NB4 (cell line): Measurements from ENCODE around the gene CNST.
"Not testable (repeated sequence)": the region's sequence is repeated elsewhere in the genome, so short reads cannot be mapped to it uniquely, and the experiment has no call there.

Experiments
- DNase-seq: peaks from one replicate; pipeline ENCODE4 v3.0.0; 2010; ENCODE audit warnings: low read depth
- H3K4me3 ChIP-seq: one replicate; pipeline ENCODE4 v1.5.1; 2011; ENCODE audit warnings: mild to moderate bottlenecking, low read depth, low read length, moderate library complexity
- CTCF ChIP-seq: IDR thresholded peaks from one replicate; pipeline ENCODE4 v1.5.1; 2012; ENCODE audit warnings: low read depth, low read length
- MAX ChIP-seq: IDR thresholded peaks from 2 replicates; pipeline ENCODE4 v1.6.1; 2011; ENCODE audit warnings: low read depth, low read length
- MYC ChIP-seq: IDR thresholded peaks from 2 replicates; pipeline ENCODE4 v1.6.1; 2011; ENCODE audit warnings: low read depth, low read length
- POLR2A ChIP-seq: IDR thresholded peaks from 2 replicates; pipeline ENCODE4 v1.6.1; 2011; ENCODE audit warnings: mild to moderate bottlenecking; ENCODE audit not compliant: insufficient read length; ENCODE audit errors: extremely low read depth

The CNST gene

GRCh38 chr1:246597340-246597739, 31.1 kb downstream of the CNST start:
- DNase-seq, result no peak
- H3K4me3 ChIP-seq, result no peak overlapping the region
- TF ChIP-seq CTCF, result no peak

GRCh38 chr1:246597971-246598370, 31.7 kb downstream of the CNST start:
- no peak for DNase-seq
- no peak overlapping the region for H3K4me3 ChIP-seq
- no peak for TF ChIP-seq MAX
- no peak for TF ChIP-seq POLR2A
- no peak for TF ChIP-seq CTCF
- no peak for TF ChIP-seq MYC

GRCh38 chr1:246599315-246599714, 33.1 kb downstream of the CNST start:
- DNase-seq, result no peak
- no peak for TF ChIP-seq CTCF
- TF ChIP-seq POLR2A, result no peak
- TF ChIP-seq MAX, result no peak
- no peak for TF ChIP-seq MYC
- no peak overlapping the region for H3K4me3 ChIP-seq

- no peak overlapping the region for H3K4me3 ChIP-seq
- no peak for TF ChIP-seq MAX
- DNase-seq, result no peak
These were observed 34.3 kb downstream of the CNST start for GRCh38 chr1:246600579-246600978.

GRCh38 chr1:246602194-246602593, 35.9 kb downstream of the CNST start:
- TF ChIP-seq POLR2A (no peak), MAX (no peak), MYC (no peak), CTCF (no peak)
- H3K4me3 ChIP-seq, result no peak overlapping the region
- peak; percentile 44 for DNase-seq

GRCh38 chr1:246605231-246605630, 39.0 kb downstream of the CNST start:
- not testable (repeated sequence) for H3K4me3 ChIP-seq

GRCh38 chr1:246607462-246607861, 41.2 kb downstream of the CNST start:
- peak; percentile 14 for DNase-seq
- TF ChIP-seq CTCF (no peak), MAX (no peak), POLR2A (no peak), MYC (no peak)
- no peak overlapping the region for H3K4me3 ChIP-seq

More at GRCh38 chr1:246605231-246605630, 39.0 kb downstream of the CNST start:
- DNase-seq, result not testable (repeated sequence)
